T-helper 9 cell (primary cell): ENCODE results near the gene RASL12.
"Not testable (repeated sequence)": the region's sequence is repeated elsewhere in the genome, so short reads cannot be mapped to it uniquely, and the experiment has no call there.

Source experiments
- DNase-seq: peaks from one replicate; pipeline ENCODE4 v3.0.0-alpha.2; 2020

RASL12 gene

DNA sequence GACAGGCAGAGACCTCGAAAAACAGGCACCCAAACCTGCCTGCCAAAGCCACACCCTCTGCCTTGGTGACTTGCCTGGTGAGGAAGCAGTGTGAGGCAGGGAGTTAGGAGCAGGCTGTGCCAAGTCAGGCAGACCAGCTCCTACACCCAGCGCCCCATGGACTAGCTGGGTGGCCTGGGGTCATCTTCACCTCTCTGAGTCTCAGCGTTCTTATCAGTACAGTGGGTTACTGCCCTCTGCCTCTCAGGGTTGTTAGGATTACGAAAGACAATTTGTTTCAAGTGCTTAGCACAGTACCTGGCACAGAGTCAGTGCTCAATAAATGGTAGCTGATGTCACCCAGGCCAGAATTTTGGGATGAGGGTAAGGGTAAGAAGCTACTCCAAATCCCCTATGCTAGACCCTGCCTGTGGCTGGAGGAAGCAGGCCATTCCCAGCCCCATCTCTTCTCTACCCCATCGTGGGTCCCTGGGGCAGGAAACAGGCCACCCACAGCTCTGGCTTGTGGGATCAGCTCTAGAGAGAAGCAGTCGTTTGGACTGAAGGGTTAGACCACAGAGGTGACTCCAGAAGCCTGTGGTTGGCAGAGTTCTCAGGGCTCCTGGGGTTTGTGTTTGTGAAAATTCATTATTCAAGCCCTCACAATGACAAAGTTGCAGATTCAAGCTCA, 12.5 kb downstream of the RASL12 start:
- no peak for DNase-seq

GRCh38 chr15:65054333-65055200, 13.2 kb downstream of the RASL12 start:
- peak; percentile 26 for DNase-seq

DNA sequence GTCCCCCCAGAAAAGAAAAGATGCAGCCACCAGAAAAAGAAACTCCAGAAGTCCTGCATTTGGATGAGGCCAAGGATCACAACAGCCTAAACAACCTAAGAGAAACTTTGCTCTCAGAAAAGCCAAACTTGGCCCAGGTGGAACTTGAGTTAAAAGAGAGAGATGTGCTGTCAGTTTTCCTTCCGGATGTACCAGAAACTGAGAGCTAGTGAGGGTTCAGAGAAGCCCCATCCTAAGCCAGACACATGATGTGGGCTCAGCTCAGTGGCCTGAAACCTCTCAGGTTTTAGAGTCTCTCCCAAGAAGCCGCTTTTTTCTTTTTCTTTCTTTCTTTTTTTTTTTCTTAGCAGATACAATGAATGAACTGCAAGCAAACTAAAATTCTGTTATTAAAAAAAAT, 14.8 kb downstream of the RASL12 start:
- DNase-seq, result no peak

- no peak for DNase-seq
Observed at GRCh38 chr15:65051266-65051665, 16.5 kb downstream of the RASL12 start.

DNA sequence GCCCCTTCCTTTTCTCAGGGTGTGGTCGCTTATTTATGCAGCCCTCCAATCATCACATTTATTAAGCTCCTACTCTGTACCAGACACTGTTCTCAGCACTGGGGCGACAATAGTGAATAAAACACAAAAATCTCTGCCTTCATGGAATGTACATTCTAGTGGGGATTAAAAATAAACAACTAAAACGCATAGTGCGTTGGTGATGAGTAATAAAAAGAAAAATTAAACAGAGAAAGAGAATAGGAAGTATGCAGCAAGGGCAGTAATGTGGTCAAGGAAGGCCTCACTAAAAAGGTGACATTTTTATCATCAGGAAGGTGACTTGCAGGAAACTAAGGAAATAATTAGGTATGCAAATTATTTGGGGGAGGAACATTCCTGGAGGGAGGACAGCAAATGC, 17.5 kb downstream of the RASL12 start:
- no peak for DNase-seq

- DNase-seq, result peak; percentile 71
Observed at GRCh38 chr15:65049418-65049840, 18.4 kb downstream of the RASL12 start.

- no peak for DNase-seq
Observed at GRCh38 chr15:65048241-65048640, 19.6 kb downstream of the RASL12 start.

DNA sequence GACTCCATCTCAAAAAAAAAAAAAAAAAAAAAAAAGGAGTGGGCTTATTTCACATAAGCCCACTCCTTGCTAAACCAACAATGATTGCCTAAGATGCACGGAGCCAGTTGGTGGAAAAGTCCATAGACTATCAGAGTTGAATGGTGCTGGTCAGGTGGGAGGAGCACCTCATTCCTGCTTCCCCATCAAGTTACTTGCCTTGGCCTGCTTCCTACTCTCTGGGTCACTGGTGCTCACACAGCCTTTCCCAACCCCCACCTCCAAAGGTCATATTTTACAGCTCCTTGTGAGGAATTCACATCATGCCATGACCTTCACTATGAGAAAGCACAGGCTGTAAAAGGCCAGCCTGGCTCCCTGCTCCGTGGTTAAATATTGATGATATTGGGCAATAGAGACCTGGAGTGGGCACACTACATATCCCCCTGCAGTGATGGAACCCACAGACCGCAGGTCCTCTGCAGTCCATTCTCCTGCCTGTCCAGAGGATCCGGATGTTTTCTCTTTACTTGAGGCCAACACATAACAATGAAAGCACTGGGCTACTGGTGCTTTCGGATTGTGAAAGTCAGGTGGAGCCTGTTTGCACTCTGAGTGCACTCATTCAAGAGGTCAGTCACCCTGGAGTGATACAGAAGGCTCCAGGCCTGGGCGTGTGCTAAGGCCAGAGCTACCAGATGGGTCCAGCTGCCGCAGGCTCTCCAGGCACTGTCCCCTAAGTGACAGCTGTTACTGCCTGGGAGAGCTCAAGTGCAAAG, 22.9 kb downstream of the RASL12 start, which contains the start of gene SLC51B:
Gene SLC51B, plus strand, starts transcription at position 664 of the 758 bp plus-strand sequence. CDS start 4,618 bp downstream, outside the sequence.
- DNase-seq, result no peak

DNA sequence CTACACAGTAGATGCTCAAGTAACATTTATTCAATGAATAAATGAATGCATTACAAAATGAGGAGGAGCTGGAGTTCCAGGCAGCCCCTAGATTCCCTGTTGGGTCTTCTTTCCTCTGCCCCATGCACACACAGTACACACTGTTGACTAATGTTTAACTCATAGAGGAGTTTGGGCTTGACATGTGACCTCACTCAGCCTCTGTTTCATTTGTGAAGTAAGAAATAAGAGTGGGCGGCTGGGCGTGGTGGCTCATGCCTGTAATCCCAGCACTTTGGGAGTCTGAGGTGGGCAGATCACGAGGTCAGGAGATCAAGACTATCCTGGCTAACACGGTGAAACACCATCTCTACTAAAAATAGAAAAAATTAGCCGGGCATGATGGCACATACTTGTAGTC, 23.6 kb downstream of the RASL12 start:
- DNase-seq, result not testable (repeated sequence)

- DNase-seq, result no peak
Observed at GRCh38 chr15:65042776-65043327, 24.9 kb downstream of the RASL12 start.

- no peak for DNase-seq
Observed at GRCh38 chr15:65041787-65042186, 26.0 kb downstream of the RASL12 start.

DNA sequence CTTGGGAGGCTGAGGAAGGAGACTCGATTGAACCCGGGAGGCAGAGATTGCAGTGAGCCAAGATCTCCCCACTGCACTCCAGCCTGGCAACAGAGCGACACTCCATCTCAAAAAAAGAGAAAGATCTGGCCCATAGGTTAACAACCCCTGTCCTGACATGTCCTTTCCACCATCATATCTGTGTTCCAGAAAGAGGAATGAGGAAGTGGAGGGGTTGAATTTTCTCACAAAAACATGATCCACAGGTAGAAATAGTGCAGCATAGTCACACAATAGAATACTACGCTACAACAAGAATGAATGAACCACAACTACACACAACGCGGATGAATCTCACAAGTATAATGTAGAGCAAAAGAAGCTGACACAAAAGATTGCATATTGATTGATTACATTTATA, 27.3 kb downstream of the RASL12 start:
- no peak for DNase-seq

- DNase-seq, result no peak
Observed at GRCh38 chr15:65038836-65039235, 29.0 kb downstream of the RASL12 start.

DNA sequence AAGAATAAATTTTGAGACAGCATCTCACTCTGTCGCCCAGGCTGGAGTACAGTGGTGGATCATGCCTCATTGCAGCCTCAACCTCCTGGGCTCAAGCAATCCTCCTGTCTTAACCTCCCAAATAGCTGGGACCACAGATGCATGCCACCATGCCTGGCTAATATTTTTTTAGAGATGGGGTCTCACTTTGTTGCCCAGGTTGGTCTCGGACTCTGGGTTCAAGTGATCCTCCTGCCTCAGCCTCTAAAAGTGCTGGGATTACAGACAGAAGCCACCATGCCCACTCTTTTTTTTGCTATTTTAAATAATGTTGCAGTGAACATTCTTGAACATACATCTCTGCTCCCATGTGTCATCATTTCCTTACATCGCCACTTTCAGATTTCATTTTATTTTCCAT, 29.4 kb downstream of the RASL12 start:
- no peak for DNase-seq

GRCh38 chr15:65037309-65037708, 30.5 kb downstream of the RASL12 start:
- no peak for DNase-seq

DNA sequence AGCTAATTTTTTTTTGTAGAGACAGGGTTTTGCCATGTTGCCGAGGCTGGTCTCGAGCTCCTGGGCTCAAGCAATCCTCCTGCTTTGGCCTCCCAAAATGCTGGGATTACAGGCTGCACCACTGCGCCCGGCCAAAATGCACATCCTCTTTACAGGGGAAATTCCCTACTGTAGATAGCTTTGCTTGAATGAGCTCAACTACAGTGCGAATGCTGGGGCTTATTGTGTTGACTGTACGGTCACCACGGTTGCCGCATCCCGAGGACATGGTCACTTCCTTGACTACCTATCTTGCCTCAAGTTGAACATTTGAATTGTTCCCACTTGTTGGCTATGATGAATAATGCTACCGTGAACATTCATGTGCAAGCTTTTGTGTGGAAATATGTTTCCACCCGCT, 33.1 kb downstream of the RASL12 start:
- no peak for DNase-seq

DNA sequence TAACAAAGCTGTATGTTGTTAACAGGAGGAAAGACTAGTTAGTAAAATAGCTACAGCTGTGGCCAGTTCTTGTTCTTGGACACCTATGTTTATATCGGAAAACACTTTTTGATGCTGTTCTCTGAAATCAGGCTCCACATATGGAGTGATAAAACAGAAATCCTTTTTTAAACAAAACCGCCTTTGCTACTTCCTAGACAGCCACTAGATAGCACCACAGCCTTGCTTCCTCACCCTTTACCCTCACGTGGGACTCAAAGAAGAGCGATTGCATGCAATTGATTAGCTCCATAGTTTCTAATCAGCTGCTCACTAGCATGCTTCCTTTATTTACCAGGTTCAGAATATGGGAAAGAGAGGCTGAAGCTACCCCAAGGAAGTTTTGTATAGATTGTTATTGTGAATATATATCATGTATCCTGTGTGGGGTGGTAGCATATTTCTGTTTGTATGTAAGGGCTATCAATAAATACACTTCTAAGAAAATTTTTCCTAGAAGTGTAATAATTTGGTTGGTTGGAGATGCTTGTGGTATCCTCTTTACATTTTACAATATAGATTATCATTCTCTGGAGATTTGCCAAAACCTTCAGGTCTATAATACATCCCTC, 34.0 kb downstream of the RASL12 start:
- DNase-seq, result no peak

- peak; percentile 8 for DNase-seq
Observed at GRCh38 chr15:65032801-65033537, 34.8 kb downstream of the RASL12 start.

DNA sequence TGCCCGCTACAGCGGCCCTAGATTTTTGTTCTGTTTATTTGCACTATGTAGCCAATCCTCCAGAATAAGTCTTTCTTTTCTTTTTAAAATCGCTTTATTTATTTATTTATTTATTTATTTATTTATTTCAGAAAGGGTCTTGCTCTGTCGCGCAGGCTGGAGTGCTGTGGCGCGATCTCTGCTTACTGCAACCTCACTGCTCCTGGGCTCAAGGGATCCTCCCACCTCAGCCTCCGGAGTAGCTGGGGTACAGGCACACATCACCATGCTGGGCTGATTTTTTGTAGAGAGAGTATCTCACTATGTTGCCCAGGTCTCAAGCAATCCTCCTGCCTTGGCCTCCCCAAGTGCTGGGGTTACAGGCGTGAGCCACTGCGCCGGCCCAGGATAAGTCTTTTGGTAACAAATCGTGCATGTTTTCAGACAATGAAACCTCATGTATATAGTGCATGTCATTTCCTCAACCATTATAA, 38.0 kb downstream of the RASL12 start:
- no peak for DNase-seq

GRCh38 chr15:65028921-65029735, 38.7 kb downstream of the RASL12 start, which contains the start of gene MTFMT:
Gene MTFMT (minus strand): TSS chr15:65029639. CDS start chr15:65029613, 26 bp downstream.
- DNase-seq, result peak; percentile 93

- DNase-seq, result no peak
Observed at GRCh38 chr15:65028338-65028737, 39.5 kb downstream of the RASL12 start.
